ENCODE measurements around the gene AGTPBP1.

The AGTPBP1 gene

DNA sequence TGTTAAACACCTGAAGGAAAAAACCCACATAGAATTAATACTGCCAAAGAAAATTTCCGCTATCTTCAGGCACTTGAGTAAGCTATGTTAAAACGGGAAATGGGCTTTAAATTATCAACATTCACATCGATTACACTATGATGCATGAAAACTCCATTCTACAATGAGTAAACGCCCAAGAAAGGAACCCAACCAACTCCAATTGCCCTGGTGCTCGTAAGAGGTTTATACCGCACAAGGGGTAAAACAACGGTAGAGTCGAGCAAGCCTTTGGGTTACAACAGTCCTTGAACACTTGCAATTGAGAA is 1.0 kb downstream of the AGTPBP1 start:
- 0 out of 2 replicates have a peak, but pooled peaks cover 3% of the 10 kb centered on the region for H3F3A ChIP-seq (ENCODE audit: low read depth)
- no peaks in the 10 kb centered on the region for H3K36me3 ChIP-seq (ENCODE audit: insufficient read depth, low read length)
- no peaks in the 10 kb centered on the region for H3K9me2 ChIP-seq (replicated peaks; ENCODE audit: low read depth, low read length)
- H3K4me2 ChIP-seq (ENCODE audit: low read depth, low read length, poor library complexity, severe bottlenecking): peak overlapping the region; percentile 91
- H2AFZ ChIP-seq (ENCODE audit: low read length): peak overlapping the region; percentile 92
- H3K4me1 ChIP-seq (ENCODE audit: insufficient read depth, low read length, poor library complexity, severe bottlenecking): peaks cover 37% of the 10 kb centered on the region
- peaks cover 48% of the 10 kb centered on the region for H3K79me2 ChIP-seq (ENCODE audit: insufficient read depth, low read length)
- peaks cover 39% of the 10 kb centered on the region for H4K20me1 ChIP-seq (ENCODE audit: insufficient read depth, low read length, poor library complexity, severe bottlenecking)
- H3K4me3 ChIP-seq (ENCODE audit: low read length, poor library complexity, severe bottlenecking): peak overlapping the region; percentile 84
- H3K27me3 ChIP-seq (ENCODE audit: insufficient read depth, low read length, poor library complexity, severe bottlenecking): no peaks in the 10 kb centered on the region
- TF ChIP-seq EZH2phosphoT487 (IDR thresholded peaks at IDR 0.05; ENCODE audit: borderline replicate concordance): no peak
- TF ChIP-seq, protein P1, sequence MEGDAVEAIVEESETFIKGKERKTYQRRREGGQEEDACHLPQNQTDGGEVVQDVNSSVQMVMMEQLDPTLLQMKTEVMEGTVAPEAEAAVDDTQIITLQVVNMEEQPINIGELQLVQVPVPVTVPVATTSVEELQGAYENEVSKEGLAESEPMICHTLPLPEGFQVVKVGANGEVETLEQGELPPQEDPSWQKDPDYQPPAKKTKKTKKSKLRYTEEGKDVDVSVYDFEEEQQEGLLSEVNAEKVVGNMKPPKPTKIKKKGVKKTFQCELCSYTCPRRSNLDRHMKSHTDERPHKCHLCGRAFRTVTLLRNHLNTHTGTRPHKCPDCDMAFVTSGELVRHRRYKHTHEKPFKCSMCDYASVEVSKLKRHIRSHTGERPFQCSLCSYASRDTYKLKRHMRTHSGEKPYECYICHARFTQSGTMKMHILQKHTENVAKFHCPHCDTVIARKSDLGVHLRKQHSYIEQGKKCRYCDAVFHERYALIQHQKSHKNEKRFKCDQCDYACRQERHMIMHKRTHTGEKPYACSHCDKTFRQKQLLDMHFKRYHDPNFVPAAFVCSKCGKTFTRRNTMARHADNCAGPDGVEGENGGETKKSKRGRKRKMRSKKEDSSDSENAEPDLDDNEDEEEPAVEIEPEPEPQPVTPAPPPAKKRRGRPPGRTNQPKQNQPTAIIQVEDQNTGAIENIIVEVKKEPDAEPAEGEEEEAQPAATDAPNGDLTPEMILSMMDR (conservative IDR thresholded peaks at IDR 0.05; ENCODE audit: low read length): no peak
- H3K9me3 ChIP-seq (ENCODE audit: insufficient read depth, low read depth, low read length): no peaks in the 10 kb centered on the region
- peak overlapping the region; percentile 75 for H3K9ac ChIP-seq (ENCODE audit: low read depth, low read length, poor library complexity, severe bottlenecking)

DNA sequence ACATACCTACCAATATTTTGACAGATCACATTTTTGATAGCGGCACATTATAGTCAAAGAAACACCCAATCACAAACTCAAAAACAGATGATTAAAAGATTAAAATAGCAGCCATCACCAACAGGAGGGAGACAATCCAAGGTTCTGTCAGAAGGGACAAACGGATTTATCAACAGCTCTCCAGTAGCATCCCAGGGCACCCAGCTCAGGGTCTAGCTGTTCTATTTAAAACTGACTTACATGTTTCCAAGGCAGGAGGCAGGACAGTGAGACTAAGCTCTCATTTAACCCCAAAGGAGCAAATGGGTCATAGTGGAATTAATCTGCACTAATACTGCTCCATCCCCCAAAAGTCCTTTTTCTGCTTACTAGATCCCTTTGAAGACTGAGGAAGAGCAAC is 3.2 kb downstream of the AGTPBP1 start:
- H3K79me2 ChIP-seq (ENCODE audit: insufficient read depth, low read length): peaks cover 55% of the 10 kb centered on the region
- 0 out of 2 replicates have a peak, but pooled peaks cover 3% of the 10 kb centered on the region for H3F3A ChIP-seq (ENCODE audit: low read depth)
- peak overlapping the region; percentile 46 for H3K4me2 ChIP-seq (ENCODE audit: low read depth, low read length, poor library complexity, severe bottlenecking)
- no peak overlapping the region for H2AFZ ChIP-seq (ENCODE audit: low read length)
- no peaks in the 10 kb centered on the region for H3K27me3 ChIP-seq (ENCODE audit: insufficient read depth, low read length, poor library complexity, severe bottlenecking)
- H3K9me3 ChIP-seq (ENCODE audit: insufficient read depth, low read depth, low read length): no peaks in the 10 kb centered on the region
- H3K9ac ChIP-seq (ENCODE audit: low read depth, low read length, poor library complexity, severe bottlenecking): no peak overlapping the region
- H3K36me3 ChIP-seq (ENCODE audit: insufficient read depth, low read length): no peaks in the 10 kb centered on the region
- peak overlapping the region; percentile 11 for H3K4me3 ChIP-seq (ENCODE audit: low read length, poor library complexity, severe bottlenecking)
- no peaks in the 10 kb centered on the region for H3K9me2 ChIP-seq (replicated peaks; ENCODE audit: low read depth, low read length)
- TF ChIP-seq, protein P1 (conservative IDR thresholded peaks at IDR 0.05; ENCODE audit: low read length): no peak
- no peak for TF ChIP-seq EZH2phosphoT487 (IDR thresholded peaks at IDR 0.05; ENCODE audit: borderline replicate concordance)
- peaks cover 45% of the 10 kb centered on the region for H4K20me1 ChIP-seq (ENCODE audit: insufficient read depth, low read length, poor library complexity, severe bottlenecking)
- peaks cover 37% of the 10 kb centered on the region for H3K4me1 ChIP-seq (ENCODE audit: insufficient read depth, low read length, poor library complexity, severe bottlenecking)

DNA sequence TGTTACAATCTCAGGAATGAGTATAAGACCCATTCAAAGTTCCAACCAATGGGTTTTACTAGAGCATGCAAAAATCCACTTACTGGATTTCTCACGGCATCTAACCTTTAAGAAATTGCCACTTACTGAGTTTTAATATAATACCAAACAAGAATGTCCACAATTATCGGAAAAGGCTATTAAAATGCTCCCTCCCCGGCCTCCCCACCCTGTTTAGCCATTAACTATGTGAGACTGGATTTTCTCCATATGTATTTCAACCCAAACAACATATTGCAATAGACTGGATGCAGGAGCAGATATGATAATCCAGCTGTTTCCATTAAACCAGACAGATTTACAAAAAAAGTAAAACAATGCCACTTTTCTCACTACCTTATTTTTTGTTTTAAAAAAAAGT is 4.1 kb downstream of the AGTPBP1 start:
- TF ChIP-seq EZH2phosphoT487 (IDR thresholded peaks at IDR 0.05; ENCODE audit: borderline replicate concordance): no peak
- TF ChIP-seq, protein P1 (conservative IDR thresholded peaks at IDR 0.05; ENCODE audit: low read length): no peak
- Histone ChIP-seq H3K9me2 (replicated peaks; ENCODE audit: low read depth, low read length) (no peaks in the 10 kb centered on the region), H3K36me3 (ENCODE audit: insufficient read depth, low read length) (no peaks in the 10 kb centered on the region), H3K9ac (ENCODE audit: low read depth, low read length, poor library complexity, severe bottlenecking) (no peak overlapping the region), H3K9me3 (ENCODE audit: insufficient read depth, low read depth, low read length) (no peaks in the 10 kb centered on the region), H2AFZ (ENCODE audit: low read length) (no peak overlapping the region), H3F3A (ENCODE audit: low read depth) (0 out of 2 replicates have a peak, but pooled peaks cover 3% of the 10 kb centered on the region), H4K20me1 (ENCODE audit: insufficient read depth, low read length, poor library complexity, severe bottlenecking) (peaks cover 45% of the 10 kb centered on the region), H3K4me3 (ENCODE audit: low read length, poor library complexity, severe bottlenecking) (peak overlapping the region; percentile 11), H3K4me1 (ENCODE audit: insufficient read depth, low read length, poor library complexity, severe bottlenecking) (peaks cover 35% of the 10 kb centered on the region), H3K27me3 (ENCODE audit: insufficient read depth, low read length, poor library complexity, severe bottlenecking) (no peaks in the 10 kb centered on the region), H3K4me2 (ENCODE audit: low read depth, low read length, poor library complexity, severe bottlenecking) (peak overlapping the region; percentile 46), H3K79me2 (ENCODE audit: insufficient read depth, low read length) (peaks cover 60% of the 10 kb centered on the region)

All from Loucy (cell line).